ENCODE measurements around the gene KLF9. TPM values are rescaled to one million over a fixed set of nuclear protein-coding genes. Genes with fewer than 3 reads are reported as not detected.

KLF9 gene
- total and polyA plus RNA-seq, 2 donors (not counting 3 experiments of a cell fraction or from before 2014, with no cell fraction given) = 7.3 to 17.2 TPM

GRCh38 chr9:70422371-70423043 is 8.1 kb upstream of the KLF9 start:
- no TSS peak for BruUV-seq (replicated peaks)
- Histone ChIP-seq H3K4me2 (ENCODE audit: insufficient read depth, low read length) (no peak overlapping the region), H3K27me3 (ENCODE audit: control insufficient read depth in 2 of 2, insufficient read depth in 2 of 2, low read length in 2 of 2) (no peaks in the 10 kb centered on the region), H3K27ac (ENCODE audit: insufficient read depth, low read depth, low read length) (no peak overlapping the region), H3K36me3 (ENCODE audit: control insufficient read depth in 2 of 2, extremely low read depth in 1 of 2, insufficient read depth in 2 of 2, low read length in 2 of 2) (no peaks in the 10 kb centered on the region), H4K20me1 (replicated peaks; ENCODE audit: control insufficient read depth, extremely low read depth, insufficient read depth, low read length) (no peaks in the 10 kb centered on the region), H3K9me3 (replicated peaks; ENCODE audit: control insufficient read depth, insufficient read depth, low read length) (no peaks in the 10 kb centered on the region), H3K79me2 (ENCODE audit: control insufficient read depth, insufficient read depth, low read length) (no peaks in the 10 kb centered on the region), H3K4me1 (ENCODE audit: control insufficient read depth, extremely low read depth, insufficient read depth, low read length) (peaks cover 28% of the 10 kb centered on the region), H3K9me1 (replicated peaks; ENCODE audit: control insufficient read depth, extremely low read depth, insufficient read depth, low read length) (no peaks in the 10 kb centered on the region), H3K9ac (replicated peaks; ENCODE audit: extremely low read depth, insufficient read depth, low read length) (no peak overlapping the region), H3K4me3 (replicated peaks in 1 of 3; ENCODE audit: insufficient read depth in 1 of 3, low read depth in 1 of 3, low read length in 3 of 3) (no peak overlapping the region), H2AFZ (ENCODE audit: low read depth, low read length) (no peak overlapping the region)
- intact Hi-C loops (cut with micrococcal nuclease) = no loop called here
- FAIRE-seq = no peak
- ChIA-PET POLR2A (interaction anchor here (1.3 kb wide), 1 partner anchor 93 kb away, joined by 3 read pairs; no protein-coding TSS in a partner anchor), CTCF (interaction anchor here (5.6 kb wide), 1 partner anchor 62 kb away, joined by 76 read pairs; no protein-coding TSS in a partner anchor)
- dilution Hi-C loops (cut with MboI; ENCODE audit: extremely low pct_ligation_motif_present, low sequenced_read_pairs) = no loop called here
- TF ChIP-seq MAX (IDR thresholded peaks at IDR 0.05; ENCODE audit: insufficient read depth, insufficient read length) = no peak
- TF ChIP-seq MYC (IDR thresholded peaks at IDR 0.05; ENCODE audit: low read depth, low read length) = no peak
- TF ChIP-seq POLR2AphosphoS5 (IDR thresholded peaks at IDR 0.05; ENCODE audit: insufficient read depth, low read depth, low read length) = no peak
- no peak for TF ChIP-seq FOS (IDR thresholded peaks at IDR 0.05; ENCODE audit: borderline replicate concordance, insufficient read depth, low read length)
- no peak for TF ChIP-seq CTCF (IDR thresholded peaks at IDR 0.05; ENCODE audit: extremely low read depth in 1 of 2, insufficient read depth in 1 of 2, low read depth in 1 of 2, low read length in 2 of 2)
- TF ChIP-seq GATA2 (IDR thresholded peaks at IDR 0.05; ENCODE audit: insufficient read depth, insufficient read length, low read depth, low read length) = no peak
- TF ChIP-seq JUN (IDR thresholded peaks at IDR 0.05; ENCODE audit: borderline replicate concordance, insufficient read depth, insufficient read length, low read depth) = no peak
- TF ChIP-seq POLR2A (IDR thresholded peaks at IDR 0.05; ENCODE audit: low read depth, low read length) = no peak
- TF ChIP-seq EZH2 (IDR thresholded peaks at IDR 0.05; ENCODE audit: borderline replicate concordance, low read depth, low read length, severe bottlenecking) = no peak
- DNase-seq (ENCODE audit: low read depth, low spot score) = no peak
